Lower leg skin (tissue), 4 donors: ENCODE data around the gene ZNF766. TPM values are rescaled to one million over a fixed set of nuclear protein-coding genes. Genes with fewer than 3 reads are reported as not detected.

Experiments
- DNase-seq, 2 donors: peaks; one replicate each; pipeline ENCODE4 v3.0.0-alpha.2; 2019; ENCODE audit warnings: low spot score in 2 of 2
- H3K4me3 ChIP-seq: fragments of 200-600 bp; sonication (generic); 2 replicates; pipeline ENCODE4 v1.5.1; 2017; ENCODE audit warnings: mild to moderate bottlenecking, low read depth; ENCODE audit not compliant: poor library complexity, severe bottlenecking
- CTCF ChIP-seq, 3 donors: fragments of 450-650 bp; IDR thresholded peaks; one replicate each; pipeline ENCODE4 v1.5.1; 2016; ENCODE audit warnings: antibody characterized with exemption in 3 of 3, mild to moderate bottlenecking in 3 of 3, moderate library complexity in 2 of 3
- POLR2A ChIP-seq, 2 donors: fragments of 450-650 bp; IDR thresholded peaks; one replicate each; pipeline ENCODE4 v1.6.1; 2016 to 2017; ENCODE audit warnings: antibody characterized with exemption in 2 of 2, mild to moderate bottlenecking in 1 of 2, moderate library complexity in 1 of 2
- WGBS, 2 donors: methylation state at CpG; one replicate each; pipeline ENCODE4 v1.1.5; 2018; 5-methylcytosine and 5-hydroxymethylcytosine counted together
- intact Hi-C: fragments of 100-400 bp; cut with DNase I; formaldehyde crosslinking; loops from one replicate; pipeline ENCODE4 v1.15.0; 2023; ENCODE audit warnings: low total_unique reads
- total RNA-seq, 4 donors: library from RNA; depleted of rRNA; stranded (reverse); fragments of >200 nt; gene quantifications; one replicate each; pipeline ENCODE4 v1.1.0, GENCODE V29; 2016

ZNF766 gene
- total RNA-seq, 4 donors from 2014 or later = 8.0 to 18.4 (median 14.6) TPM

- intact Hi-C loops = no loop called here
- no peak for DNase-seq
- no peak overlapping the region for H3K4me3 ChIP-seq
- TF ChIP-seq CTCF (IDR thresholded peaks at IDR 0.05) (no peak), POLR2A (IDR thresholded peaks at IDR 0.05) (no peak)
- 84 to 88% methylated on average over 4 of the region's 4 CpGs for WGBS, 2 donors
These were observed 42.7 kb upstream of the ZNF766 start for GRCh38 chr19:52226652-52227051.

GRCh38 chr19:52227196-52227940 lies 42.0 kb upstream of the ZNF766 start:
- no peak overlapping the region for H3K4me3 ChIP-seq
- intact Hi-C loops = no loop called here
- DNase-seq = peak in 1 of 2 donors; percentile 54
- no peak for TF ChIP-seq POLR2A (IDR thresholded peaks at IDR 0.05)
- TF ChIP-seq CTCF (IDR thresholded peaks at IDR 0.05) = no peak
- WGBS, 2 donors = 81 to 82% methylated on average over 10 of the region's 10 CpGs

- DNase-seq = peak in 1 of 2 donors; percentile 50
- WGBS, 2 donors = 82 to 93% methylated on average over 5 of the region's 5 CpGs
- intact Hi-C loops = no loop called here
- H3K4me3 ChIP-seq = no peak overlapping the region
- TF ChIP-seq CTCF (IDR thresholded peaks at IDR 0.05) (no peak), POLR2A (IDR thresholded peaks at IDR 0.05) (no peak)
These were observed 41.4 kb upstream of the ZNF766 start for GRCh38 chr19:52227980-52228379.

- TF ChIP-seq CTCF (IDR thresholded peaks at IDR 0.05) (no peak), POLR2A (IDR thresholded peaks at IDR 0.05) (no peak)
- intact Hi-C loops = no loop called here
- H3K4me3 ChIP-seq = no peak overlapping the region
- 87 to 93% methylated on average over 6 of the region's 6 CpGs for WGBS, 2 donors
- DNase-seq = no peak
These were observed 39.9 kb upstream of the ZNF766 start for GRCh38 chr19:52229524-52229923.

- 44 to 63% methylated on average over 1 of the region's 1 CpG for WGBS, 2 donors
- intact Hi-C loops = no loop called here
These were observed 38.7 kb upstream of the ZNF766 start for GRCh38 chr19:52230685-52231084.

More at GRCh38 chr19:52230685-52231084, 38.7 kb upstream of the ZNF766 start:
- no peak for TF ChIP-seq POLR2A (IDR thresholded peaks at IDR 0.05)
- TF ChIP-seq CTCF (IDR thresholded peaks at IDR 0.05) = no peak
- no peak overlapping the region for H3K4me3 ChIP-seq
- DNase-seq = no peak
